ENCODE results near the gene TMIE. TPM values are rescaled to one million over a fixed set of nuclear protein-coding genes. Genes with fewer than 3 reads are reported as not detected.

Gene TMIE
- total RNA-seq, 4 donors from 2014 or later, result not detected

DNA sequence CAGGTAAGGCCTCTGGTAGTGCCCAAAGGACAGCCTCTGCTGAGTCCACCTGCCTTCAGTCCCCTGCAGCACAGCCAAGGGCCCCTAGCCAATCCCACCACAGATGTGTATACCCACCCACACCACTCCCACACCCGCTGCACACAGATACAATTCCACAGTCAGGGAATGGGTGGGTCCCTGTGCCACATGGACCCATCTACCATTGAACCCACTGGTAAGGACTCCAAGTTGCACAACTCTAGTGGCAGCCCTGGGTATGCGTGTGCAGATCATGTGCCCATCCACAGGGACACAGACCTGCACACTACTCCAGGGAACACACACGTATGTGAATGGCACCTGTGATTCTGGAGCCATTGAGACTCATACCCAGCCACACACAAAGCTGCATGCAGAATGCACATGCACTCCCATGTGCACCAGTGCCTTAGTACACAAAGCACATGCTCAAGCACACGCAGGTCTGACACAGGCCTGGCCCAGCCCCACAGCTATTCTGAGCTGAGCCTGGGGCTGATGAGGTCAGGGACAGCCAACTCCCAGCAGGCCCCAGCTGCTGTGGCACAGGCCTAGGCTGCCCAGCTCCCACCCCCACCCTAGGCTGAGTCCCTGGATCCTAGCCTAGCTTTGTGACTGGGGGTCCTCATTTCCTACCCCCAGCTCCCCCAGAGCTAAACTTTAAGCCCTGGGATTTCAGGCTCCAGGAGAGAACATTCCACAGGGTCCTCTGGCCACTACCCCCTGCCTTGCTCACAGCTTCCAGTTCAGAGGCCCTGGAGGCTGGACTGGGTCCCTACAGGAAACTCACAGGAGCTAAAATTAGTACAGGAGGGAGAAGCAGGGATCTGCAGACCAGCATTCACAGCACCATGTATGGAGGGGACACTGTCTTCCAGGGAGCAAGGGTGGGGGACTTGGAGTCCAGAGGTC is 5.0 kb upstream of the TMIE start:
- Histone ChIP-seq H3K4me3 (no peak overlapping the region), H3K4me1 (peaks cover 7 to 61% (median 37%) of the 10 kb centered on the region in 4 donors), H3K27me3 (peaks cover 13% of the 10 kb centered on the region), H3K27ac (peak overlapping the region in 3 of 4 donors; percentile 30 to 83 (median 53)), H3K9me3 (no peaks in the 10 kb centered on the region), H3K36me3 (no peaks in the 10 kb centered on the region)
- intact Hi-C loops (cut with DNase I; ENCODE audit: low total_unique reads) (no loop called here), in situ Hi-C loops (cut with MboI; ENCODE audit: low pct_ligation_motif_present in 1 of 4, low pct_unique_long_range_greater_than_20kb in 1 of 4, low sequenced_read_pairs in 3 of 4) (no loop called here)
- TF ChIP-seq EP300 (IDR thresholded peaks at IDR 0.05; ENCODE audit: low read depth), result no peak
- TF ChIP-seq, protein P1, sequence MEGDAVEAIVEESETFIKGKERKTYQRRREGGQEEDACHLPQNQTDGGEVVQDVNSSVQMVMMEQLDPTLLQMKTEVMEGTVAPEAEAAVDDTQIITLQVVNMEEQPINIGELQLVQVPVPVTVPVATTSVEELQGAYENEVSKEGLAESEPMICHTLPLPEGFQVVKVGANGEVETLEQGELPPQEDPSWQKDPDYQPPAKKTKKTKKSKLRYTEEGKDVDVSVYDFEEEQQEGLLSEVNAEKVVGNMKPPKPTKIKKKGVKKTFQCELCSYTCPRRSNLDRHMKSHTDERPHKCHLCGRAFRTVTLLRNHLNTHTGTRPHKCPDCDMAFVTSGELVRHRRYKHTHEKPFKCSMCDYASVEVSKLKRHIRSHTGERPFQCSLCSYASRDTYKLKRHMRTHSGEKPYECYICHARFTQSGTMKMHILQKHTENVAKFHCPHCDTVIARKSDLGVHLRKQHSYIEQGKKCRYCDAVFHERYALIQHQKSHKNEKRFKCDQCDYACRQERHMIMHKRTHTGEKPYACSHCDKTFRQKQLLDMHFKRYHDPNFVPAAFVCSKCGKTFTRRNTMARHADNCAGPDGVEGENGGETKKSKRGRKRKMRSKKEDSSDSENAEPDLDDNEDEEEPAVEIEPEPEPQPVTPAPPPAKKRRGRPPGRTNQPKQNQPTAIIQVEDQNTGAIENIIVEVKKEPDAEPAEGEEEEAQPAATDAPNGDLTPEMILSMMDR (IDR thresholded peaks at IDR 0.05), result no peak
- TF ChIP-seq POLR2AphosphoS5 (IDR thresholded peaks at IDR 0.05), result no peak
- no peak for TF ChIP-seq POLR2A (IDR thresholded peaks at IDR 0.05)
- no peak for DNase-seq
- 84% methylated on average over 4 of the region's 4 CpGs; no CpG with 5 or more reads in 1 of the 2 donors for WGBS, 2 donors (ENCODE audit: low coverage in 1 of 2)

- H3K4me3 ChIP-seq, result no peak overlapping the region
- no peak overlapping the region for H3K27ac ChIP-seq
- H3K27me3 ChIP-seq, result peaks cover 31% of the 10 kb centered on the region
- DNase-seq, result peak; percentile 37
- WGBS, 2 donors (ENCODE audit: low coverage in 1 of 2), result 83% methylated on average over 8 of the region's 8 CpGs; no CpG with 5 or more reads in 1 of the 2 donors
- intact Hi-C loops (cut with DNase I; ENCODE audit: low total_unique reads) (loop anchor here (5.0 to 10.0 kb wide), 2 partner anchors 165 to 622 kb away; partner anchors contain the start of gene MYL3), in situ Hi-C loops (cut with MboI; ENCODE audit: low pct_ligation_motif_present in 1 of 4, low pct_unique_long_range_greater_than_20kb in 1 of 4, low sequenced_read_pairs in 3 of 4) (loop anchor here (25.0 kb wide), 4 partner anchors 162 to 662 kb away; partner anchors contain the start of gene MYL3 (in 1 of the 4))
- no peaks in the 10 kb centered on the region for H3K9me3 ChIP-seq
- H3K4me1 ChIP-seq, result peaks cover 0 to 37% (median 16%) of the 10 kb centered on the region in 4 donors
- no peaks in the 10 kb centered on the region for H3K36me3 ChIP-seq
- no peak for TF ChIP-seq POLR2A (IDR thresholded peaks at IDR 0.05)
- no peak for TF ChIP-seq POLR2AphosphoS5 (IDR thresholded peaks at IDR 0.05)
- TF ChIP-seq EP300 (IDR thresholded peaks at IDR 0.05; ENCODE audit: low read depth), result no peak
- TF ChIP-seq, protein P1 (IDR thresholded peaks at IDR 0.05), result no peak
Measured at GRCh38 chr3:46699676-46700523, 1.3 kb upstream of the TMIE start.

GRCh38 chr3:46700772-46701171 is 420 bp upstream of the TMIE start:
- in situ Hi-C loops (cut with MboI; ENCODE audit: low pct_ligation_motif_present in 1 of 4, low pct_unique_long_range_greater_than_20kb in 1 of 4, low sequenced_read_pairs in 3 of 4) (loop anchor here (25.0 kb wide), 4 partner anchors 162 to 662 kb away; partner anchors contain the start of gene MYL3 (in 1 of the 4)), intact Hi-C loops (cut with DNase I; ENCODE audit: low total_unique reads) (loop anchor here (5.0 to 10.0 kb wide), 2 partner anchors 164 to 622 kb away; partner anchors contain the start of gene MYL3)
- no peak for DNase-seq
- no peaks in the 10 kb centered on the region for H3K36me3 ChIP-seq
- no peak overlapping the region for H3K27ac ChIP-seq
- H3K9me3 ChIP-seq, result no peaks in the 10 kb centered on the region
- H3K4me3 ChIP-seq, result peak overlapping the region in 2 of 4 donors; percentile 24 to 36
- TF ChIP-seq EP300 (IDR thresholded peaks at IDR 0.05; ENCODE audit: low read depth) (no peak), POLR2AphosphoS5 (IDR thresholded peaks at IDR 0.05) (no peak), POLR2A (IDR thresholded peaks at IDR 0.05) (no peak)
- TF ChIP-seq, protein P1 (IDR thresholded peaks at IDR 0.05), result no peak
- 42% methylated on average over 4 of the region's 4 CpGs; no CpG with 5 or more reads in 1 of the 2 donors for WGBS, 2 donors (ENCODE audit: low coverage in 1 of 2)
- peaks cover 31% of the 10 kb centered on the region for H3K27me3 ChIP-seq
- peaks cover 0 to 30% (median 15%) of the 10 kb centered on the region in 4 donors for H3K4me1 ChIP-seq
